ENCODE results near the gene TGFBR2. TPM values are rescaled to one million over a fixed set of nuclear protein-coding genes. Genes with fewer than 3 reads are reported as not detected.

Gene TGFBR2
- total and polyA plus RNA-seq, 2 experiments from 2014 or later = 135 to 188 TPM

DNA sequence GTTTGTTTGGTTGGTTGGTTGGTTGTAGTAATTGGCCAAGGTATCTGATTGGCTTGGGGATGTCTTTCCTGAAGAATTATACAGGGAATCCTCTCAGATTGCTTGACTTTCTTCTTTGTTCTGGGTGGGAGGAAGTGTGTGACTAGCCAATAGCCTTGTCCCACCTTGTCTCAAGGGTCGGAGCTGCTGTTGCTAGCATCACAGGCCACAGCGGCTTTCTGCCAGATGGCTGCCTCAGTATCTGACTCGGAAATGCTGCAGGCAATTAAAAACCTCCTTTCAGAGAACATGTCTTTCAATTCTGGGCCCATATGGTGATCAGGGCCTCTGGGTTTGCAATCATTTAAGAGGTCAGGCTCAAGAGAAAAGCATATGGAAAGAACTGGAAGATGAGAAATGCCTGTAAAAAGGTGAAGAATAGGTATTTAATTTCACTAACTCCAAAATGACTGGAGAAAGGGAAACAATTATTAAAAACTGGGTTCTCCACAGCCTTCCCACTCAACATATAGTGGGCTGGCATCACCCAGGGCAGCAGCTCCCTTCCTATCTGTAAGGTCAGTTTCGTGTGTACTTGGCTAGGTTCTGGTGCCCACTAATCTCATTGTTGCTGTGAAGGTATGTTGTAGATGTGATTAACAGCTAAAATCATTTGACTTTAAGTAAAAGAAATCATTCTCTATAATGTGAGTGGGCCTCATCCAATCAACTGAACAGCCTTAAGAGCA lies 32.4 kb downstream of the TGFBR2 start:
- in situ Hi-C loops (cut with MboI) = no loop called here
- TF ChIP-seq EZH2 (IDR thresholded peaks at IDR 0.05; ENCODE audit: insufficient read depth, poor library complexity, severe bottlenecking) (no peak), EZH2phosphoT487 (IDR thresholded peaks at IDR 0.05; ENCODE audit: insufficient read depth, low read depth) (no peak)

DNA sequence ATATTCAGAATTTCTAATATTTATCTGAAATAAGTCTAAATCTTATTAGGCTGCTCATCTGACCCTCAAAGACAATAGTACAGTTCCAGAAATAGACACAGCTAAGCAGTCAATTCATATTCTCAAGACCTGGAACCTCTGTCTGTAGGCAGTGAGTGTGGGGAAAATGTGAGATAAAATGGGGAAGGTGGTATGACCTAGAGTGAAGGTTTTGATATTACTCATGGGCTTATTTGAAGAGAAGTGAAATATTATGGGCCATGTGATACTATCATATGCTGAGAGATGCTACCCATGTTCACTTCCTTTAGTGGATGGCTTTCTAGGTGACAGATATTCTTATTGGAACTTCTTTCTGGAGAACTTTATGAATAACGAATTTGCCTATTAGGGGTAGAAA lies 33.5 kb downstream of the TGFBR2 start:
- H3K27me3 ChIP-seq (replicated peaks; ENCODE audit: insufficient read depth) = no peaks in the 10 kb centered on the region
- H3K4me1 ChIP-seq (ENCODE audit: insufficient read depth) = peaks cover 27% of the 10 kb centered on the region
- H3K27ac ChIP-seq = no peak overlapping the region
- peaks cover 4% of the 10 kb centered on the region for H3F3A ChIP-seq (ENCODE audit: insufficient read depth)
- TF ChIP-seq EZH2phosphoT487 (IDR thresholded peaks at IDR 0.05; ENCODE audit: insufficient read depth, low read depth) = no peak
- no peak for TF ChIP-seq EZH2 (IDR thresholded peaks at IDR 0.05; ENCODE audit: insufficient read depth, poor library complexity, severe bottlenecking)
- 97 to 100% methylated on average over 1 of the region's 1 CpG for WGBS, 2 experiments (ENCODE audit: low coverage in 1 of 2, low lambda C conversion rate in 2 of 2, missing lambda C conversion rate in 2 of 2)
- in situ Hi-C loops (cut with MboI) = no loop called here
- H3K4me3 ChIP-seq = no peak overlapping the region
- peaks cover 9% of the 10 kb centered on the region for H3K36me3 ChIP-seq (ENCODE audit: low read depth)
- peaks cover 100% of the 10 kb centered on the region for H3K79me2 ChIP-seq (ENCODE audit: insufficient read depth)
- H3K9ac ChIP-seq = no peak overlapping the region
- no peaks in the 10 kb centered on the region for H3K9me2 ChIP-seq (ENCODE audit: insufficient read depth)
- no peaks in the 10 kb centered on the region for H3K9me3 ChIP-seq (ENCODE audit: low read depth)
- DNase-seq = no peak
- no peak overlapping the region for H2AFZ ChIP-seq
- H3K4me2 ChIP-seq (ENCODE audit: unreplicated experiment) = no peak overlapping the region
- 0 out of 2 replicates have a peak, but pooled peaks cover 8% of the 10 kb centered on the region for H4K20me1 ChIP-seq (ENCODE audit: insufficient read depth)

More for the DNA sequence above, 32.4 kb downstream of the TGFBR2 start:
- no peaks in the 10 kb centered on the region for H3K27me3 ChIP-seq (replicated peaks; ENCODE audit: insufficient read depth)
- peaks cover 16% of the 10 kb centered on the region for H3K4me1 ChIP-seq (ENCODE audit: insufficient read depth)
- 65 to 69% methylated on average over 4 of the region's 4 CpGs for WGBS, 2 experiments (ENCODE audit: low coverage in 1 of 2, low lambda C conversion rate in 2 of 2, missing lambda C conversion rate in 2 of 2)
- DNase-seq = no peak
- 0 out of 2 replicates have a peak, but pooled peaks cover 11% of the 10 kb centered on the region for H4K20me1 ChIP-seq (ENCODE audit: insufficient read depth)
- H3K9me3 ChIP-seq (ENCODE audit: low read depth) = no peaks in the 10 kb centered on the region
- H3F3A ChIP-seq (ENCODE audit: insufficient read depth) = peaks cover 5% of the 10 kb centered on the region
- H3K4me2 ChIP-seq (ENCODE audit: unreplicated experiment) = no peak overlapping the region
- no peak overlapping the region for H3K4me3 ChIP-seq
- H3K9me2 ChIP-seq (ENCODE audit: insufficient read depth) = no peaks in the 10 kb centered on the region
- H2AFZ ChIP-seq = no peak overlapping the region
- peaks cover 17% of the 10 kb centered on the region for H3K36me3 ChIP-seq (ENCODE audit: low read depth)
- no peak overlapping the region for H3K27ac ChIP-seq
- H3K79me2 ChIP-seq (ENCODE audit: insufficient read depth) = peaks cover 100% of the 10 kb centered on the region
- H3K9ac ChIP-seq = no peak overlapping the region

GRCh38 chr3:30640851-30641250 lies 34.5 kb downstream of the TGFBR2 start:
- Histone ChIP-seq H3K4me2 (ENCODE audit: unreplicated experiment) (no peak overlapping the region), H3K79me2 (ENCODE audit: insufficient read depth) (peaks cover 100% of the 10 kb centered on the region), H3K9ac (no peak overlapping the region), H3F3A (ENCODE audit: insufficient read depth) (peaks cover 12% of the 10 kb centered on the region), H3K27me3 (replicated peaks; ENCODE audit: insufficient read depth) (no peaks in the 10 kb centered on the region), H3K36me3 (ENCODE audit: low read depth) (peaks cover 18% of the 10 kb centered on the region), H2AFZ (no peak overlapping the region), H4K20me1 (ENCODE audit: insufficient read depth) (0 out of 2 replicates have a peak, but pooled peaks cover 6% of the 10 kb centered on the region), H3K9me3 (ENCODE audit: low read depth) (no peaks in the 10 kb centered on the region), H3K4me3 (no peak overlapping the region), H3K9me2 (ENCODE audit: insufficient read depth) (no peaks in the 10 kb centered on the region), H3K27ac (no peak overlapping the region), H3K4me1 (ENCODE audit: insufficient read depth) (peaks cover 31% of the 10 kb centered on the region)
- 77 to 79% methylated on average over 5 of the region's 5 CpGs for WGBS, 2 experiments (ENCODE audit: low coverage in 1 of 2, low lambda C conversion rate in 2 of 2, missing lambda C conversion rate in 2 of 2)
- TF ChIP-seq EZH2phosphoT487 (IDR thresholded peaks at IDR 0.05; ENCODE audit: insufficient read depth, low read depth) = no peak
- no peak for TF ChIP-seq EZH2 (IDR thresholded peaks at IDR 0.05; ENCODE audit: insufficient read depth, poor library complexity, severe bottlenecking)
- in situ Hi-C loops (cut with MboI) = no loop called here
- no peak for DNase-seq

DNA sequence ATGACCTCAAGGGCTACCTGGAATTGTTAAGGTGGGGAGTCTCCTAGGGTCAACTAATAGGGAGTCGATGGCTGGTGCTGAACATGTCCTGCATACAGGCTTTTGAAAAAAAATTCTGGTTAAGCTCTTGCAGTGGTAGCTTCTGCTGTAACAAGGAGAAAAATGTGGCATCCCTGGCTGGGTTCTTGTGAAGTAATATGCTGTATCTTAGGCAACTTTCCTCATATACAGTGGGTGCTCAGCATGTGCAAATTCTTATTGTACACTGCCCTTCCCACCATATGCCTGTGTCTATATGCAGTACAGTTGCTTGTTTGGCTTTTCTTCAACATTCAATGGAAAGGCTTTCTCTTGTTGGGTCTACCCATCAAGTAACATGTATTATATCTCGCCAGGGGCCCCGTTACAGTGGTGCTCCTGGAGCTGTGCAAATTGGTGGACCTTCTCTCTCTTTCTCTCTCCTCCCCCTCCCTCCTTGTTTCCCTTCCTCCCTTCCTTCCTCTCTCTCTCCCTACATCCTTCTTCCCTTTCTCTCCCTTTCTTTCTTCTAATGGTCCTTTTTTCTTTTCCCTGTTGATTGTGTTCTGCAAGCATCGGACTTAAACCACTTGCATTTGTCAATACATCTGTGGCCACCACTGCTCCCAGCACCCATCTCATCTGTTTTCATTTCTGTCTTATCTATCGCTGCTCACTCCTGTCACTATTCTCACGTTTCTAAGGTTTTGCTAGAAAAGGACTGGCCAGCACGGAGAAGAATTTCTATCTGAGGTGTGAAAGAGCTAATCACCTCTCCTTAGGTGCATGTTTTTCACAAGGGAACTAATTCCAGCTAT lies 35.2 kb downstream of the TGFBR2 start:
- 97 to 98% methylated on average over 7 of the region's 7 CpGs for WGBS, 2 experiments (ENCODE audit: low coverage in 1 of 2, low lambda C conversion rate in 2 of 2, missing lambda C conversion rate in 2 of 2)
- no peaks in the 10 kb centered on the region for H3K9me2 ChIP-seq (ENCODE audit: insufficient read depth)
- H3K9me3 ChIP-seq (ENCODE audit: low read depth) = no peaks in the 10 kb centered on the region
- peaks cover 26% of the 10 kb centered on the region for H3K36me3 ChIP-seq (ENCODE audit: low read depth)
- H3K4me1 ChIP-seq (ENCODE audit: insufficient read depth) = peaks cover 36% of the 10 kb centered on the region
- H4K20me1 ChIP-seq (ENCODE audit: insufficient read depth) = 0 out of 2 replicates have a peak, but pooled peaks cover 6% of the 10 kb centered on the region
- no peak overlapping the region for H3K4me2 ChIP-seq (ENCODE audit: unreplicated experiment)
- peaks cover 19% of the 10 kb centered on the region for H3F3A ChIP-seq (ENCODE audit: insufficient read depth)
- TF ChIP-seq EZH2phosphoT487 (IDR thresholded peaks at IDR 0.05; ENCODE audit: insufficient read depth, low read depth) (no peak), EZH2 (IDR thresholded peaks at IDR 0.05; ENCODE audit: insufficient read depth, poor library complexity, severe bottlenecking) (no peak)
- in situ Hi-C loops (cut with MboI) = no loop called here
- H3K4me3 ChIP-seq = no peak overlapping the region
- DNase-seq = no peak
- no peaks in the 10 kb centered on the region for H3K27me3 ChIP-seq (replicated peaks; ENCODE audit: insufficient read depth)
- no peak overlapping the region for H3K9ac ChIP-seq
- H2AFZ ChIP-seq = no peak overlapping the region
- H3K79me2 ChIP-seq (ENCODE audit: insufficient read depth) = peaks cover 100% of the 10 kb centered on the region
- H3K27ac ChIP-seq = no peak overlapping the region
